ENCODE measurements around the gene NKD1.
A peak's percentile ranks its signal among the peaks of the same experiment; 100 is the strongest.
"Not testable (repeated sequence)": the region's sequence is repeated elsewhere in the genome, so short reads cannot be mapped to it uniquely, and the experiment has no call there.

NKD1 gene

GRCh38 chr16:50570808-50571598 lies 22.8 kb downstream of the NKD1 start:
- peaks cover 2% of the 10 kb centered on the region for H3K4me1 Mint-ChIP-seq (ENCODE audit: low read depth)
- H3K27me3 Mint-ChIP-seq: no peaks in the 10 kb centered on the region
- H3K27ac Mint-ChIP-seq: no peak overlapping the region
- no peaks in the 10 kb centered on the region for H3K36me3 Mint-ChIP-seq
- H3K9me3 Mint-ChIP-seq (ENCODE audit: low read depth): no peaks in the 10 kb centered on the region
- no peak overlapping the region for H3K4me3 Mint-ChIP-seq

DNA sequence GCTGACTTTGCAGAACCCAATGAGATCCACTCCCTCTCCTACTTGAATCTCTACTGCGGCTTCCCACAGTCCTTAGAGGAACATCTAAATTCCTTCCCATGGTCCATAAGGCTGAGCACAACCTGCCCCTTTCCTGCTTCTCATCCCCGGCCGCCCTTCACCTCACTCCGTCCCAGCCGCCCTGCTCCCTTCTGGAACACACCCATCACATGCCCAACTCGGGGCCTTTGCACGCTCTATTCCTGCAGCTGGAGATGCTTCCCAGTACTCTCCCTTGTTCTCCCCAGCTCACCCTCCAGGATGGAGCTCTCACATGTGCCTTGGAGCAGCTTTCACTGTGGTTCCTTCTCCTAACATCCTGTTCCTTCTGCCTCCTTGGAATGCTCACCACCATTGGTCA lies 23.6 kb downstream of the NKD1 start:
- Mint-ChIP-seq H3K27me3 (no peaks in the 10 kb centered on the region), H3K4me1 (ENCODE audit: low read depth) (peaks cover 2% of the 10 kb centered on the region), H3K9me3 (ENCODE audit: low read depth) (no peaks in the 10 kb centered on the region), H3K36me3 (peaks cover 3% of the 10 kb centered on the region), H3K27ac (no peak overlapping the region), H3K4me3 (no peak overlapping the region)

GRCh38 chr16:50572700-50573099 lies 24.5 kb downstream of the NKD1 start:
- Mint-ChIP-seq H3K4me3 (no peak overlapping the region), H3K36me3 (peaks cover 3% of the 10 kb centered on the region), H3K27me3 (no peaks in the 10 kb centered on the region), H3K4me1 (ENCODE audit: low read depth) (peaks cover 2% of the 10 kb centered on the region), H3K27ac (no peak overlapping the region), H3K9me3 (ENCODE audit: low read depth) (no peaks in the 10 kb centered on the region)

GRCh38 chr16:50573279-50573678 lies 25.1 kb downstream of the NKD1 start:
- Mint-ChIP-seq H3K4me1 (ENCODE audit: low read depth) (peaks cover 2% of the 10 kb centered on the region), H3K27ac (no peak overlapping the region), H3K9me3 (ENCODE audit: low read depth) (no peaks in the 10 kb centered on the region), H3K27me3 (no peaks in the 10 kb centered on the region), H3K4me3 (no peak overlapping the region), H3K36me3 (peaks cover 3% of the 10 kb centered on the region)

DNA sequence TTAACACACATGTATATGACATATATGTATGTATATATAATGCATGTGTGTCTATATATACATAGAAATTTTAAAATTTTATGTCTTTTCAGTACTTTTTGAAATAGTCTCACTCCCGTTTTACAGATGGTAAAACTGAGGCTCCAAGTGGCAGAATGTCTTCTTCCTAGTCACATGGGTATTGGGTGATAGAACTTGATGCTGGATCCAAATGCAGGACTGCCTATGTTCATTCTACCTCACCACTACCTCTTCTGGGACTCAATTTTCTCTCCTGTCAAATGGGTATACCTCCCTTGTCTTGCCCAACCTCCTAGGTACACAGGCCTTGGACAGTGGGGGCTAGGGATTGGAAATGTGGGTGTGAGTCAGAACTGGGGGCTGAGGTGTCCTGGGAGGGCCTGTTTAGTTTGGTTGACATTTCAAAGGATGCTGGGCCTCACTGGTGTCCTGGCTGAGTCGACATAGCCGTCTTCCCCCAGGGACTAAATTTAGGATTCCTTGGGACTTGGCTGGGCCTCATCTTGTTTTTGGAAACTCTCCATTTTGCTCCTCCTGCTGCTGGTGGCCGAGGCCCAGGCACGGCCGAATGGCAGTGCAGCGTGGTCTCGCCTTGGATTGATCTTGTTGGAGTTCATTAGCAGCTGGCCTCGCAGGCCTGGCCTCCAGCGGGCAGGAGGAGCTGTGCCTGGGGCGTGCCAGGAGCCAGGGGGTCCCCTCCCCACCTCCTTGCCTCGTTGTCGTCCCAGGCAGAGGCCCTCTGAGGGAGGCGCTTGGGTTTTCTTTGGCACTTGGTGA lies 25.9 kb downstream of the NKD1 start:
- Mint-ChIP-seq H3K9me3 (ENCODE audit: low read depth) (no peaks in the 10 kb centered on the region), H3K4me1 (ENCODE audit: low read depth) (peaks cover 2% of the 10 kb centered on the region), H3K27ac (no peak overlapping the region), H3K27me3 (no peaks in the 10 kb centered on the region), H3K36me3 (peaks cover 5% of the 10 kb centered on the region), H3K4me3 (no peak overlapping the region)

GRCh38 chr16:50574745-50575136 lies 26.5 kb downstream of the NKD1 start:
- Mint-ChIP-seq H3K27me3 (no peaks in the 10 kb centered on the region), H3K4me3 (no peak overlapping the region), H3K27ac (no peak overlapping the region), H3K4me1 (ENCODE audit: low read depth) (peaks cover 2% of the 10 kb centered on the region), H3K9me3 (ENCODE audit: low read depth) (no peaks in the 10 kb centered on the region), H3K36me3 (peaks cover 6% of the 10 kb centered on the region)

DNA sequence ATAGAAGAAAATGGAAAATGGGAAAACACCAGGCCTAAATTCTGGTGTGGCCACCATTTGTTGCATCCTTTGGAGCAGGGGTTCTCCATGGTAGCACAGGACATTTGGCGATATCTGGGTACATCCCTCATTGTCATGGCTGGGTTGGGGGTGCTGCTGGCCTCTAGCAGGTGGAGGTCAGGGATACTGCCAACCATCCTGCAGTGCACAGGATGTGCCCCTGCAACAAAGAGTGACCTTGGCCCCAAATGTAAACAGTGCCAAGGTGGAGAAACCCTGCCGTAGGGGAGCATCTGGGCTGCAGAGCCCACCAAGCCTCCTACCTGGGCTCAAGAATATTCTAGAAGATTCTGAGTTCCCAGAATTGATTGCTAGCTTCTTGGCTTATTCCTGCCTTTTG lies 27.5 kb downstream of the NKD1 start:
- no peaks in the 10 kb centered on the region for H3K9me3 Mint-ChIP-seq (ENCODE audit: low read depth)
- H3K27ac Mint-ChIP-seq: no peak overlapping the region
- no peak overlapping the region for H3K4me3 Mint-ChIP-seq
- peaks cover 8% of the 10 kb centered on the region for H3K36me3 Mint-ChIP-seq
- H3K27me3 Mint-ChIP-seq: no peaks in the 10 kb centered on the region
- peaks cover 2% of the 10 kb centered on the region for H3K4me1 Mint-ChIP-seq (ENCODE audit: low read depth)

- H3K4me1 Mint-ChIP-seq (ENCODE audit: low read depth): peaks cover 2% of the 10 kb centered on the region
- peaks cover 8% of the 10 kb centered on the region for H3K36me3 Mint-ChIP-seq
Measured at GRCh38 chr16:50576403-50577113, 28.4 kb downstream of the NKD1 start.

GRCh38 chr16:50578137-50578536 lies 29.9 kb downstream of the NKD1 start:
- Mint-ChIP-seq H3K27ac (no peak overlapping the region), H3K36me3 (peaks cover 8% of the 10 kb centered on the region), H3K4me3 (no peak overlapping the region)

More at GRCh38 chr16:50576403-50577113, 28.4 kb downstream of the NKD1 start:
- Mint-ChIP-seq H3K4me3 (no peak overlapping the region), H3K27ac (no peak overlapping the region), H3K9me3 (ENCODE audit: low read depth) (no peaks in the 10 kb centered on the region), H3K27me3 (no peaks in the 10 kb centered on the region)

DNA sequence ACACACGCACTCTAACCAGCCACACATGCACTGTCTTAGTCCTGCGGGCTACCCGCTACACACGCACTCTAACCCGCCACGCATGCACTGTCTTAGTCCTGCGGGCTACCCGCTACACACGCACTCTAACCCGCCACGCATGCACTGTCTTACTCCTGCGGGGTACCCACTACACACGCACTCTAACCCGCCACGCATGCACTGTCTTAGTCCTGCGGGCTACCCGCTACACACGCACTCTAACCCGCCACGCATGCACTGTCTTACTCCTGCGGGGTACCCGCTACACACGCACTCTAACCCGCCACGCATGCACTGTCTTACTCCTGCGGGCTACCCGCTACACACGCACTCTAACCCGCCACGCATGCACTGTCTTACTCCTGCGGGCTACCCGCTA lies 31.2 kb downstream of the NKD1 start:
- not testable (repeated sequence) for H3K27ac Mint-ChIP-seq; H3K27me3 Mint-ChIP-seq; H3K9me3 Mint-ChIP-seq (ENCODE audit: low read depth); H3K4me3 Mint-ChIP-seq; H3K36me3 Mint-ChIP-seq; H3K4me1 Mint-ChIP-seq (ENCODE audit: low read depth)

More at GRCh38 chr16:50578137-50578536, 29.9 kb downstream of the NKD1 start:
- Mint-ChIP-seq H3K4me1 (ENCODE audit: low read depth) (no peaks in the 10 kb centered on the region), H3K27me3 (no peaks in the 10 kb centered on the region), H3K9me3 (ENCODE audit: low read depth) (no peaks in the 10 kb centered on the region)

DNA sequence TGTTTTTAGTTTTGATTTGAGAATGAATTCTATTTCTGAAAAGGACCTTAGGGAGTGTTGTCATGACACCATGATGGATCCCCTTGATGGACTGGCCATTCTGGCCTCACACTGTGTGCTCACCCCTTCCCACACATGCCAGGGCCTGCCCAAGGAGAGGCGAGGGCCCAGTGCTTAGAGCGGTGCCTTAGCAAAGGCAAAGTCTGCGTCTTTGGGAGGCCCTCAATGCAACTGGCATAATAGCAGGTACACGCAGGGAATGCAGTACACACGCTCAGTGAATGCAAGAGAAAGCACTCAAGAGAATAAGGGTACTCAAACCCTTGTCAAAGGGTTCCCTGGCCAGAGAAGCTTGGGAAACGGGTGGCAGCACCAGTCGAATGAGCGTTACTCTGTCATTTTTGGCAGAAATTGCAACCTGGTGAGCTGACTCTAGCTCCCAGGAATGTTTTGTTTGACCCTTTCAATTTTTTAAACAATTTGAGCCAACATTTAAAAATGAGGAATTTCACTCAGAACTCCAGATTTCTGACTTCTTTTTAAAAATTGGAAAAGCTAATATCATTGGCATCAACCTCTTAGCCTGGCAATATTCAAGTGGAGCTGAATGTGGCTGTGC lies 32.1 kb downstream of the NKD1 start:
- Mint-ChIP-seq H3K27ac (no peak overlapping the region), H3K4me1 (ENCODE audit: low read depth) (peaks cover 9% of the 10 kb centered on the region), H3K27me3 (no peaks in the 10 kb centered on the region), H3K36me3 (peaks cover 8% of the 10 kb centered on the region), H3K4me3 (no peak overlapping the region), H3K9me3 (ENCODE audit: low read depth) (no peaks in the 10 kb centered on the region)

- Mint-ChIP-seq H3K36me3 (peaks cover 5% of the 10 kb centered on the region), H3K4me3 (no peak overlapping the region), H3K9me3 (ENCODE audit: low read depth) (no peaks in the 10 kb centered on the region), H3K27me3 (no peaks in the 10 kb centered on the region), H3K27ac (no peak overlapping the region), H3K4me1 (ENCODE audit: low read depth) (peaks cover 9% of the 10 kb centered on the region)
Measured at GRCh38 chr16:50581845-50582244, 33.6 kb downstream of the NKD1 start.

DNA sequence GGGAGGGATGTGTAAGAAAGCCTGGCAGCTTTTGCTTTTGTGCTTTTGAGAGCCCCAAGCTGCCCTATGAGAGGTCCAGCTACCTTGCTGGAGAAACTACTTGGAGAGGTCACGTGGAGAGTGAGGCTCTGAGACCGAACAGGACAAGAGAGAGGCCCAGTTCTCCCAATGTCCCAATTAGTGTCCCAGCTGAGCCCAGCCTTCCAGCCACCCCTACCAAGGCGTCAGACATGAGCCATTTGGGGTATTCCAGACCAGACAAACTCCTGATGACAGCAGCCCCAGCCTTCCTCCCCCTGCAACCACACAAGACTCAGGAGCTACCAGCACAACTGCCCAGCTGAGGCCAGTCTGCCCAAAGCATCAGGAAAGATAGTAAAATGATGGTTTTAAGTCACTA lies 35.0 kb downstream of the NKD1 start:
- Mint-ChIP-seq H3K9me3 (ENCODE audit: low read depth) (no peaks in the 10 kb centered on the region), H3K27ac (no peak overlapping the region), H3K4me1 (ENCODE audit: low read depth) (peaks cover 12% of the 10 kb centered on the region), H3K4me3 (no peak overlapping the region), H3K36me3 (peaks cover 10% of the 10 kb centered on the region), H3K27me3 (no peaks in the 10 kb centered on the region)

GRCh38 chr16:50584033-50584722 lies 36.0 kb downstream of the NKD1 start:
- H3K27ac Mint-ChIP-seq: peak overlapping the region; percentile 16
- peaks cover 21% of the 10 kb centered on the region for H3K4me1 Mint-ChIP-seq (ENCODE audit: low read depth)

More at GRCh38 chr16:50584033-50584722, 36.0 kb downstream of the NKD1 start:
- Mint-ChIP-seq H3K36me3 (peaks cover 8% of the 10 kb centered on the region), H3K27me3 (no peaks in the 10 kb centered on the region), H3K4me3 (no peak overlapping the region), H3K9me3 (ENCODE audit: low read depth) (no peaks in the 10 kb centered on the region)
